GM19023 (cell line): ENCODE results near the gene KCNH5.

Source experiments
- ATAC-seq: cut with Tn5 transposase; IDR thresholded peaks from one replicate; pipeline ENCODE4 v1.9.1; 2021; ENCODE audit warnings: mild to moderate bottlenecking, moderate library complexity; ENCODE audit not compliant: unreplicated experiment

Gene KCNH5

DNA sequence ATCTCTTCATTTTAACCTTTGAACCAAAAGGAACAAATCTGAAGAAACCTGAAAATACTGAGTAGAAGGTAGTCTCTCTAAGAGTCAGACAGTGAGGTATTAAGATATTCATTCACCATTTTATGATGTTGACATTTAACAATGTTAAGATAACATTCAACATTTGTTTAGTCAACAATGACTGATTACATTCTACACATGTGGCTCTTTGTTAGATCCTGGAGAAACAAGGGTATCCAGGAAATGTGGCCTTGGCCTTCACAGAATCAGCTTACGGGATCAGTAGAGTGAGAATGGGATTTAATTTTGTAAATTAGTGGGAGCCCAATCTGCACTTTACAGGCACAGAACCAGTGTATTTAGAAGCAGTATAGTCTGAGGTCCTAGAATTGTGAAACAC is 355.5 kb downstream of the KCNH5 start:
- ATAC-seq, result no peak

DNA sequence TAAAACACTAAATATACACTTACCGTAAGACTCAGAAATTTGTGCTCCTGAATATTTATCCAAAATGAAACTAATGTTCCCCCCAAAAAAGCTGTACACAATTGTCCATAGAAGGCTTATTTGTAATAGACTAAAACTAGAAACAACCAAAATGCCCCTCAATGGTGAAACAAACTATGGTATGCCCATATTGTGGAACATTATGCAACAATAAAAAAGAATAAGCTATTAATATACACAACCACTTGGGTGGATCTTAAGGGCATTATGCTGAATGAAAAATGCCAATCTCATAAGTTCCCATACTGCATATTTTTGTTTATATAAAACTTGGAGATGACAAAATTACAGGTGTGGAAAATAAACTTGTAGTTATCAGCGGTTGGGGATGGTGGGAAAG is 357.4 kb downstream of the KCNH5 start:
- ATAC-seq, result no peak

DNA sequence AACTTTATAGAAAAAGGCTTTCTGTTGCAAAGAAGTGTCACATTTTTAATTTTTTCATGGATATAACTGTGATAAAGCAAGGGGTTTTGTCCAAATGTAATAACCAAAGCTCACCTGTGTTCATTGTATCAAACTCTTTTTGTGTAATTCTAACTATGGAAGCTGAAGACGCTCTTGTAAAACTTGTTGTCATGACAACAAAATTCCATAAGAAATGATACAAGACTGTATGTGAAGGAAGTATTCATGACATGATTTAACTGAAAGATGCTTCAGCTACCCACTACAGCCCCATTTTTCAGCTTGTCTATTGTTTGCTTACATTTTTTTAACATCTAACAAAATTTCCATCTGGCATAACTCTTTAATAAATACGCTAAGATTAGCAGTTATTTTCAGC is 360.9 kb downstream of the KCNH5 start:
- no peak for ATAC-seq

DNA sequence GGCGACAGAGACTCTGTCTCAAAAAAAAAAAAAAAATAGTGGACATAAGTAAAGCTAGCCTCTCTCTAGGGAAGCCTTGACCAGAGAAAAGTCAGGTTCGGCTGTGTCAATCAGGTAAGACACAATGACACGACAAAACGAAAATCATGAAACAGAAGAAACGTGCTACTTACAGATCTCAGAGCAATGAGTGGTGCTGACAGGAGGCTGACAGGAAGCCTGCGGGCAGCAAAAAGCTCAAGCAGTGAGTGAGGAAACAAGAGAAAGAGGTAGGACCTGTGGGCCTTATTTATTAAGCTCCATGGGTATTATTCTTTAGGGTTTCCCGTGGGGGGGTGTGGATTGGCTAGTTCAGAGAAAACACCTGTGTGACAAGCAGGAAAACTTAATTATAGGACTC is 363.1 kb downstream of the KCNH5 start:
- ATAC-seq, result no peak

DNA sequence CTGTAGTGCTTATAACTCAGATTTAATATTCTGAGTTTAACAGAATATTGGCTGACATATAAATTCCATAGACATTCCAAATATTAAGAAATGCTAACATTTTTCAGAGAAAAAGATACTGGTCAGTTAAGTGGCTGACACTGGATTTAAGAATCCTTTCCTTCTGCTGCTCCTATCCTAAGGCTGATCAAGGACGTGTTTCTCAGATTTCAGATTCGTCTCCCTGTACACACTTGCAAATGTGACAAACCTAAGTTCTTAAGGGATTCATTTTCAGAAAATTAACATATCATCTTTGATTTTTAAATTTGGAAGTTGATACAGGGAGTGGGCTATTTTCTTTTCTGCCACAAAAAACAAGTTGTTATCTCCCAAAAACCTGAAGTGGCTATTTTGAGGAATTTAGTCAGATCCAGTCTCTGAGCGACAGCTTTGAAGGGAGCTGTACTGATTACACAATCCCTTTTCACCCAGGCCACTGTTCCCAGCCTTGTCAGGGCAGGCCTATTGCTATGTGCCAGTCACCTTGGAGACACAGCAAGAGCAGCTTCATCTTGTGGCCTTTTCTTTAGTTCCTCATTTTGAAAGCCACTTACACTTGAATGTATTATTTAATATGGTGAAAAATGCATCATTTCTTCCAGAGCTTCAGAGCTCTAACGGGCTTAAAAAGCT is 370.6 kb downstream of the KCNH5 start:
- ATAC-seq, result no peak

DNA sequence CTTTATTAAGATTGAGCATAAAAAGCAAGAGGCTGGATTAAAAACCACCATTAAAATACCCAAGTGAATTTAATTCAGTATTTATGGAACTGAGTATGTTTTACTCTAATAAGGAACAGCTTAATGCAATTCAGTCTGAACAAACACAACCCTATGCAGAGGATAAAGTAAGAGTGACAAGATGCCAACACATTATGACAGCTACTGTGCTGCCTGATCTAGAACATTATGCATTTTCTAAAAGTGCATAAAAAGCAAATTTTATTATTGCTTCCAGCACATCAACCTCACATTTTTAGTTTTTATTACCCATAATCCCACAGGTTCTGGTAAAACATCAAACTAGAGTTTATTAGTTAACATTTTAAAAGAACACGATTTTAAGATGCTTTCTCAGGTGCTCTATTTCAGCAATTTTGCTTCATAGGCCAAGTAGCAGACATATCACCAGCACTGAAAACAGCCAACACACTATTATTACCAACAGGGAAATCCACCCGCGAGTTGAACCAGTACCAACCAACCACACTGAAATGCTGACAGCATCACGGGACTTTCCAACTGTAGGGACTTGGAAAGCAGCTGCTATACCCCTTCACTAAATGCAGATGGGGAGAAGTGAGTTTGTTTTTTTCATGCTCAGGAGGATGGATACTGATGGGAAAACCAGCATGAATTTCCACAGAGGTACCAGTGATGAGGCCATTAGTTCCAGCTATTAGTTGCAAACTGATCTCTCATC is 372.1 kb downstream of the KCNH5 start:
- no peak for ATAC-seq

DNA sequence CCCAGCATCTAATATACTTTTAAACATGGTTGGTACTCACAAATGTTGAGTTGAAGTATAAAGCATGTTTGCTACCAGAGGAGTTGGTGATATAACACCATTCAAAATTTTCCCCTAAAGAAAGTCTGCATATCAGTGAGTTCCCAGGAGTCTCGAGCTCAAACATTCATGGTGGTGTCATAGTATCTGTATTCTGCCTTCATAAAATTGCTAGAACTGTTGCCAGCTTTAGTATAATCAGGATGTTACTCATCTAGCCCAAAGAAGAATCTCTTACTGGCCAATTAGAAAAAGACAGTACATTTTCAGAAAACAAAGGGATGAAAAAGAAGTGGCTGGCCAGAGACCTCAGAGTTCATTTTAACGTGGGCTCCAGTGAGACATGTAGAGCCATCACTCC is 374.7 kb downstream of the KCNH5 start:
- ATAC-seq, result no peak

DNA sequence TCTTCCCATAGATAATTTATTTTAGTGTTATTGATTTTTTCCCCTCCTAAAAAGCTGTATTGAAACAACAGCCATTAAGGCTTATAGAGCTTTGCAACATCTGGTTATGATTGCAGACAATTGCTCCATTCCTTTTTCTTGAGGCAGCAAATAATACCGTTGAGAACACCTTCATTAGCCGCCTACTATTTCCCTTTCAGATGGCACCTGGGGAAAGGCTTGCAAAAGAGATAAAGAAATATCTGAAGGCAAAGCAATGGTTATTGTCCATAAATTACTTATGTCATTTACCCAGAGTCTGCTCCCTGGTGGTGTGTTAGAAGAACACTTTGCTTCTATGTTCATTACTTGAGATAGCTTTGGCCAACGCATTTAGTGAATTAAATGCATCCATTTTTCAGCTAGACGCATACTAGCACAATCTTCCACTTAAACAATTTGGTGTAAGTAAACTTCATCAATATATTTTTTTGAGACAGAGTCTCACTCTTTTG is 377.8 kb downstream of the KCNH5 start:
- no peak for ATAC-seq

DNA sequence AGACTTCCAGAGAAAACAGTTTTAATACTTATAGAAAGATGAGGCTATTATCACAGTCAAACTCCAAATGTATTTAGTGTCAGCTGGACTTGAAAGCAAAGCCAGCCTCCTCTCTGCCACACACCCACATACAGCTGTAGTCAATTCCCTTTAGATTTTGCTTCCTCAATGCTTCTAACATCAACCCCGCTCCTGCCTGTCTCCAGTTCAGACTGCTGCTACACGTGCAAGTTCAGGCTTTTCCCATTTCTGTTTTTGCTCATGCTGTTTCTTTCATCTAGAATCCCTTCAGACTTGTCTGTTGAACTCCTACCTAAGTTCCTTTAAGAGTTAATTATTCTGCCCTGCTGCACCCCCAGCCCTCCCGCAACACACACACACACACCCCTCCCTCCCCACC is 380.0 kb downstream of the KCNH5 start:
- no peak for ATAC-seq

DNA sequence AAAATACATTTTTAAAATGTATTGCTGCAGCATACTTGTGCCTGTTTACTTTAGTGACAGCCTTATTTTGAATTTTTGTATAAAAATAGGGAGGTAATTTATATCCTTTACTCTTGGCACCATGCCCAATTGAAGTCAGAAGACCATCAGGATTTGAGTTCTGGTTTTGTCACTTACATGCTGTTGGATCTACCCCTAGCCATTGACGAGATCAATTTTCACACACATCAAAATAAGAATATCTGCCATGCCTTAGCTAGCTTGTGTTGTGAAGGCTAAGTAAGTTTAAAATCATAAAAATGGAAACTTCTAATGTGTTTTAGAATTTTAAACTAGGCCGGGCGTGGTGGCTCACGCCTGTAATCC is 381.8 kb downstream of the KCNH5 start:
- ATAC-seq, result no peak

DNA sequence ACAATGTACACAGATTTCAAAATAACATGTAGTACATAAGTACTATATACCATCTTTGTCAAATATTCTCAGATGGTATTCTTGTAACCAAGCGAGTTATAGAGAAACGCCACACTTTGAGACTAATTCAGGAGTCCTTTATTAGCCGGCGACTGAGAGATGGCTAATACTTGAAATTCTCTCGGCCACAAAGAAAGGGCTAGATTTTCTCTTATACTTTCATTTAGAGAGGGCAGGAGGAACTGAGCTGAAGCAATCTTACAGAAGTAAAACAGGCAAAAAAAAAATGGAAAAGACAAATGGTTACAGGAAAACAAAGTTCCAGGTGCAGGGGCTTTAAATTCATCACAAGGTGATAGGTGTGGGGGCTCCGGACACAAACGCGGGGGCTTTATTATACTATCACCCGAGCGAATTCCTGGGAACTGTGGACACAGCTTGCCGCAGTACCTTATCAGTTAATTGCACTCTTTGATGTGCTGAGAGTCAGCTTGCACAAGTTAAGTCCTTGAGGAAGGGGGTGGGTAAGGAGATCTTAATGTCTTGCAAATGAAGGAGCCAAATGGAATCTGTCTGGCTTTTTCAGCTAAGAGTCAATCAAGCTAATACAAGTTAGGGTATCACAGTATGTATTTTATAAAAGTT is 382.3 kb downstream of the KCNH5 start:
- ATAC-seq, result no peak

DNA sequence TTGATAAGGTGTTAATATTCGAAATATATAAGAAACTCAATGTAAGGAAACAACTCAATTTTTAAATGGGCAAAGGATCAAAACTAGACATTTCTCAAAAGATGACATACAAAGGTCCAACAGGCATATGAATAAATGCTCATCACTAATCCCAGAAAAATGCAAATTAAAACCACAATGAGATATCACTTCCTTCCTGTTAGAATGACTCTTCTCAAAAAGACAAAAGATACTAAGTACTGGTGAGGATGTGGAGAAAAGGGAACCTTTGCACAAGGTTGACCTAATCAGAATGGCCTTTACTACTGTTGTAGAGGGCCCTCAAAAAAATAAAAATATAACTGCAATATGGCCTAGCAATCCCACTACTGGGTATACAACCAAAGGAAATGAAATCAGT is 383.4 kb downstream of the KCNH5 start:
- no peak for ATAC-seq

DNA sequence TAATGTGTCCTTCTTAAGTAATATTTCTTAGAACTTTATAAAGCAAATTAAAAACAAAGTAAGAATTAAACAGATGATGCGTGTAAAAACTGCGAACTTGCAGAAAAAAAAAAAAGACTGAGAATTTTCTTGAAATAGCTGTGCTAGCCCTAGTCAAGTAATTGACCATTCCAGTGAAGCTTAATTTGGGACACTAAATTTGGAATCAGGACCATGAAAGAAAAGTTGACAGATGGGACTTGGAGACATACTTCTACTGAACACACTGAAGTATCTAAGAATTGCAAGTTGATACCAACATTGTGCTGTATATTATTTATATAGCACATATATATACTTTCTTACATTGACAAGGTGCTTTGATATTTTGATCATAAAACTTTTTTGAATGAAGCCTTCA is 386.6 kb downstream of the KCNH5 start:
- no peak for ATAC-seq

DNA sequence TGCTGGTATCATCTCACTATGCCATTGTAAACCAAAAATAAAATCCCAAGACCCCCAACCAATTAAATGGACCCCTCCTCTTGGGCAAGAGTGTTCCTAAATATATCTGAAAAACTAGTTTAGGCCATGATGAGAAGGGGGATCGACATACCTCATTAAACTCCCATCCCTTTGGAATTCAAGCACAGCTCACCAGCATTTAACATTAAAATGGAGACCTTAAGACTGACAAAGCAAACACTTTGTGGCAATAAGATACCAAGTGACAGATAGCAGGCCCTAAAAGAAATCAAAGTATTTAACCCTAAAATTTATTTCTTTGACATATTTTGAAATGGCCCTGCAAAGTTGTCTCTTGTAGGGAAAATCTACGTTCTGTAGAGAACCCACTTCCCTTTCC is 387.9 kb downstream of the KCNH5 start:
- ATAC-seq, result no peak

DNA sequence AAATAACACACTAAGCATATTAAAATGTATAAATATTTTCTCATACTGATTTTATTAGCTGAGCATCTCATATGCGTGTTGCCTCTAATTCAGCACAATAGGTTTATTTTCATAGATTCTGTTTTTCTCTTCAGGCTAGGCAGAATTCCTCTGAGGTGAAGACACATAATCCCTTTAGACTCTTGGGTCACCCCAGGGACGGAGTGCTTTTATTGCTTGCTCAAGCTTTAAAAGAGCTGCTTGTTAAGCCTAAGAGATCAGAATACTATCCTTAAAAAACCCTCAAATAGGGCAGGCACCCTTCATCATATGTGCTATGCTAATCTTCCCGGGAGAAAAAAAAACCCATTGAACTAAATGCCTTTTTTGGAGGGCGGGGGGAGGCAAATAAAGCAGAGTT is 390.1 kb downstream of the KCNH5 start:
- ATAC-seq, result no peak

DNA sequence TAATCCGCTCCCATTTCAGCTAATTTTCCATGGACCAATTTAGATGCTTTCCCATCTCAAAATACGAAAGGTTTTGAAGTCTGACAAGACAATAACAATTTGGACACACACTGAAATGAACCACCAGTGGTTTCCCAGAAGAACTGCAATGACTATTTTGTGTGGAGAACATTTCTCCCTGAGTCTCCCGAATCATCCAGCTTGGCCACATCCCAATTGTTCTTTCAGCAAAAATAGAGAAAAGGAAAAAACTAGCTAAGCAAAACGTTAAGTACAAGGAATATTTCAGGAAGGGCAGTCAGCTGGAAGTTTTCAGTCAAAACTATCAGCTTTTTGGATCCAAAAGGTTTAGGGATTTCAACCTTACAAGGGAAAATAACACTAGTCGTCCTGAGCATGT is 390.6 kb downstream of the KCNH5 start:
- no peak for ATAC-seq
